GM19395 (cell line): ENCODE data around the gene MET.
"Not testable (repeated sequence)": the region's sequence is repeated elsewhere in the genome, so short reads cannot be mapped to it uniquely, and the experiment has no call there.

Experiments used
- ATAC-seq: cut with Tn5 transposase; IDR thresholded peaks from one replicate; pipeline ENCODE4 v1.9.1; 2021; ENCODE audit warnings: mild to moderate bottlenecking, moderate library complexity; ENCODE audit not compliant: unreplicated experiment

MET gene

DNA sequence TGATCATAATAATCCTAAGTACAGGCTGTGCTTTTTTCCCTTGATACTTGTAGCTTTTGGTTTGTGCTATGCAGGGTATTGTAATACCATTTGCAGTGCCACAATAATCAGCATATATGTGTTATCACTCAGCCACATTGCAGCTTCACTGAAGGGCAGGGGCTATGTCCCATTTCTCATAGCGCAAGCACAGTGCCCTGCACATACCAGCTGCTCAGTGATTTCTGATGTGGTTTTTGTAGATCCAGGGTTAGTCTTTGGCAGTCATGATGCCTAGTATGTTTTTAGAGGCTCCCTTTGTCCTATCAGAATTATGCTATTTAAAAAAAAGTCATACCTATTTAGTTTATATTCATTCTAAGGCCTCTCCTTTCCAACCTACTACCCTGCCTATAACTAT is 25.8 kb downstream of the MET start:
- ATAC-seq: no peak

DNA sequence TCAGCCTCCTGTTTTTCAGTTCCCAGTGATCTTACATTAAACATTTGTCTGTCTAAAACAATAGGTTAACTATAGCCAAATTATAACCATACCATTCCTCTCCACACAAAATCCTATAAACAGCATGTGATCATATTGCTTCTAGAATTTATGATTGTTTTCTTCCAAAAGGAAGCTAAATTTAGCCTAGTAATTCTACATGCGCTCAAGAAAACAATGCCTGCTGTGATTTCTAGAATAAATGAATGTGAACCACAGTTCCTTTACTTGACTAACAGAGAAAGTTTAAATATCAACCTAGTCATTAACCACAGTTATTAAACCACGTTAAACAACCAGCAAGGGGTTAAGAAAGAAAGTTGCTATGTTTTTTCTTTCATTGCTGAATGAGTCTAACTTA is 26.4 kb downstream of the MET start:
- no peak for ATAC-seq

DNA sequence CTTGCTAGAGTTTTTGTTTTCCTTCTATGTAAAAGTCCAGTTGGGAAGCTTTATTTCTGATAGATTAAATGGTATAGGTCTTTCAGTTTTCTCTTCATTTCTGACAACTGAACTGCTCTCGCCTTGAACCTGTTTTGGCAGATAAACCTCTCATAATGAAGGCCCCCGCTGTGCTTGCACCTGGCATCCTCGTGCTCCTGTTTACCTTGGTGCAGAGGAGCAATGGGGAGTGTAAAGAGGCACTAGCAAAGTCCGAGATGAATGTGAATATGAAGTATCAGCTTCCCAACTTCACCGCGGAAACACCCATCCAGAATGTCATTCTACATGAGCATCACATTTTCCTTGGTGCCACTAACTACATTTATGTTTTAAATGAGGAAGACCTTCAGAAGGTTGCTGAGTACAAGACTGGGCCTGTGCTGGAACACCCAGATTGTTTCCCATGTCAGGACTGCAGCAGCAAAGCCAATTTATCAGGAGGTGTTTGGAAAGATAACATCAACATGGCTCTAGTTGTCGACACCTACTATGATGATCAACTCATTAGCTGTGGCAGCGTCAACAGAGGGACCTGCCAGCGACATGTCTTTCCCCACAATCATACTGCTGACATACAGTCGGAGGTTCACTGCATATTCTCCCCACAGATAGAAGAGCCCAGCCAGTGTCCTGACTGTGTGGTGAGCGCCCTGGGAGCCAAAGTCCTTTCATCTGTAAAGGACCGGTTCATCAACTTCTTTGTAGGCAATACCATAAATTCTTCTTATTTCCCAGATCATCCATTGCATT is 27.1 kb downstream of the MET start:
- no peak for ATAC-seq

DNA sequence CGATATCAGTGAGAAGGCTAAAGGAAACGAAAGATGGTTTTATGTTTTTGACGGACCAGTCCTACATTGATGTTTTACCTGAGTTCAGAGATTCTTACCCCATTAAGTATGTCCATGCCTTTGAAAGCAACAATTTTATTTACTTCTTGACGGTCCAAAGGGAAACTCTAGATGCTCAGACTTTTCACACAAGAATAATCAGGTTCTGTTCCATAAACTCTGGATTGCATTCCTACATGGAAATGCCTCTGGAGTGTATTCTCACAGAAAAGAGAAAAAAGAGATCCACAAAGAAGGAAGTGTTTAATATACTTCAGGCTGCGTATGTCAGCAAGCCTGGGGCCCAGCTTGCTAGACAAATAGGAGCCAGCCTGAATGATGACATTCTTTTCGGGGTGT is 27.7 kb downstream of the MET start:
- no peak for ATAC-seq

DNA sequence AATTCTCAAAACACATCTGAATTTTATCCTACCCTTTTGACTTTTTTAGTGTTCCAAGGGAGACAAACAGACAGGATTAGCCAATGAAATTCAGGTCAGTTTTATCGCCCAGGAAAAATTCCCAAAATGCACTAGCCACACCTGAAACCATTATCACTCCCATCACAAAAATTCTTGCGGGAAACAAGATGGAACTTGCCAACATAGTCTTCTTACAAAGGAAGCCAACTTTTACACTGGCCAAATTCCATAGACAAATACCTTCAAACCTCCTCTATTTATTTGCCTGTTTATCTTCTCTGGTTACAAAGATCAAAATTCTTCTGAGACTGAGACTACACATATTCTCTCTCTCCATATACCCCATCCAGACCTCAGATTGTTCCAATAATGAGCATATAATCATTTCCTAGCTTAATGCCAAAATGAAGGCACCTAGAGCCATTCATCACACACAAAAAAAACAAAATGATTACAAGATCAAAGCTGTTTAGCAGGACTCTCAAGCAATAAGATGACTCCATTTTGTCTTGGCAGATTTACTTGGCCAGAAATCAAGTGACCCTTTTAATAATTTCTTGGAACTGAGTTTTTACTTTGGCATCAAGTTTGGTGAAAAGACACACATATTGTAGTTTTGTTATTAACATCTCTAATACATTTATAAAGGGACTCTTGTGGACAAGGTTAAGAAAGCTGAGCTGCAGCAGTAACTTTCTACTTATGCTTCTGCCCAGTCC is 30.2 kb downstream of the MET start:
- ATAC-seq: no peak

DNA sequence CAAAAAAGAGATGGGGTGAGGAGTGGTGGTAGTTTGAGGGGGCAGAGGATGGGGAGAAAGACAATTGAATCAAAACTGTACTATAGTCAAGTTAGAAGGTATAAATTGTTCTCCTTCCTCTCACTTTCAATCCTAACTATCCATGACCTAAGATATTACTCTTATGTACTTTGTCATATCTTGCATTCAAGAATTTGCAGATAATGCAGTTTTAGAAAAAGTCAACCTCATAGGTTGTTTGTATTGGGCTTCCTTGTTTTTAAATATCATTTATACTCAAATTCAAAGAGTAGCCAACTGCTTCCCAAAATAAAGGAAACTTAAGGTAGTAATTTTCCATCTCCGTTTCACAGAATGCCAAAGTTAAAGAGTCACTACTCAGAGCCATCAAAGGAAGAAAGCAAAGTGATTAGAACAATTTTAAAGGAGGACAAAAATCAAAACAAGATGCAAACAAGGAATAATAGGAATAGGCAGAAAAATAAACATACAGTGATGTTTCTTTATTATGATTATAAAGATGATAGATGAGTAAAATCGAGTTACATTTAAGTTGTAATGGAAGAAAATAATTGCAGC is 32.7 kb downstream of the MET start:
- no peak for ATAC-seq

DNA sequence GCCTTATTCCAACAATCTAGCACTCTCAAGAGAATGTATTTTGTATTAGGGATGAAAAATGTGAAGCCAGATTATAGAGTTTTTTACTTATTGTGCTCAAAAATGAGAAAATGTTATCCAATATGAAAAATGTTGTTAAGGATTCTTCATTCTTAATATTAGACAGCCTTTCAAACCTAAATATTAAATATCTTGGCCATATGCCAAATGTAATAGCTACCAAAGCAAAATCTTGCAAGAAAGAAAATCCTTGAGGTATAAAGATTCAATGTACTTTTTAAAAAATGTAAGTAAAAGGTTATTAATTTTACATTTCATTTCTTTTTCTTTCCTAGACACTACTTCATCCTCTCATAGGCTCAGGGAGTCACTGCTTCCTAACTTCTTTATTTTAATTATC is 33.4 kb downstream of the MET start:
- ATAC-seq: no peak

DNA sequence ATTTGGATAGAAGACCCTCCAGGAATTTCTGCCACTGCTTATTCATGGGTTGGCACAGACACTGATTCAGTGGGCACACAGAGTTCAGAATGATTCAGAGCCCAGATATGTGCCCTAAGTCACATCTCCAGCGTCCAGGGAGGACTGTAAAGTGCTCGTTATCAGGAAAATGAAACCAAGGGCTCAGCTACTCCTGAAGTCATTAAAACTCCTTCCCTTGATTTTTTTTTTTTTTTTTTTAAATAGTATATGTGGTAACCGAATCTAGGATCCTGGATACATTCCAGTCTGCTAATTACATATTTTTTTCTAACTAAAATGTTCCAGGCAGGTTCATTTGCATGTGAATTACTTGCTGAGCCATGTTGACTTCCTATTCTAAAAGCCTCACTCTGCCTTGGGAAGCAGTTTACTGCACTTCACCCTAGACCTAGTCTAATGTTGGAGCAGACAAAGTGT is 34.7 kb downstream of the MET start:
- no peak for ATAC-seq

DNA sequence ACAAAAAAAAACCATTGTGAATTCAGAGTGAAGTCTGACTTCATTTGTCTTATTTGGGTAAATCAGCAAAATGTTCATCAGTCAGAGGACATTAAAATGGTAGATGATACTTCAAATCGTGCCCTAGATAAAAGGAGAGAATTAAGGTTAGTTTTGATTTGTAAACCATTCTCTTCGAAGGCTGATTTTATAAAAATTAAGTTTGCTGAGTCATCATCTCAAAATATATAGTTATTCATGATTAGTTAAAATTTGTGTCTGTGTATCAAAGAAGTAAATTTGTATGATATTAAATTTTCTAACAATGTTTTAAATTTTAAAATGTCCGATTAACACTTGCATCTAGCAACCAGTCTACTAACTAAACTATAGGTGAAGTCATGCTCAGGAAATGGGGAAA is 35.3 kb downstream of the MET start:
- ATAC-seq: no peak

DNA sequence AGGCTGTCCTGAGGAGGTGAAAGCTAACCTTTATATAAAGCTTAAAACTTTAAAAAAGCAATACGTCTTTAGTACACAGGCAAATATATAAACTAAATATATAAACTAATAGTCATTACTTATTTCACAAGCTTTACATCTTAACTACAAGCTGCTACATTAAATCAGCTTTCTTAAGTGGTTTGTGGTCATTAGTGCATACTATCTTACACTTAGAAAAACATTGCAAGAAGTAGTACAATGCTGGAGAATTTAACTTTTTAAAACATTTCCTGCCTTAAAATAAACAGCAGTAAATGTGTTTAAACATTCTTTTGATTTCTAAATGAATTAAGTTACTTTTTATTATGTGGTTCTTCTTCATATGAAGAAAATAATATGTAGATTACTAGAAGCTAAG is 36.3 kb downstream of the MET start:
- ATAC-seq: no peak

DNA sequence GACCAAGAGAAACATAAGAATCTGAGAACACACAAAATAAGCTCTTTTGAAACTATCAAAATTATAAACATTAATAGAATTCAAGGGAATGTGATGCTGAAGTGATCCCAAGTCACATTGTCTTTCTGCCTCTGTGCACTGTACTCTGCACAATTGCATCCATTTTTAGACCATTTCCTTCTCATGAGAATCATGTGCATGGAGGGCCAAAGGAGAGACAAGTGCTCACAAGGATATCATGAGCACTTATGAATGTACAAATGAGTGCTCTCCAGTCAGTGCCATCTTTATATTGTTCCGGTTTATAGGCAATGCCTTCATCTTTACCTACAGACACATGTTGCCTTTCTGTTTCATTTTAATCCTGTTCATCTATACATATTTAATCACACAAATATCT is 36.9 kb downstream of the MET start:
- ATAC-seq: no peak

DNA sequence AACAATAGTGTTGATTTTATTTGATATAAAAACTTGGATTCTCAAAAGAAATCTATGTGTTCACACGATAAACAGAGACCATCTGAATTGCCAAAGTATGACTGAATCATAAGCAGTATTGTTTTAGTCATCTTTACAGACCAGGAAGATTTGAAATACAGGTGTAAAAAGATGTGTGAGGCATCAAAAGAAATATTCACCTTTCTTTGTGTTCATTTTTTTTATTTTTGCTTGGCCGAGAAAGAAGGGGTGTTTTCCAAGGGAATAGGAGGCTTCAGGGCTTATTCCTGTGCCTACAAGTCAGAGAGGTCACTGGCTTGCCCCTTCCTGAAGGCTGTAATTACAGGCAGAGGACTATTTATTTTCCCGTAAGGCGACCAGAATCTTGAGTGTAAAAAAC is 37.3 kb downstream of the MET start:
- no peak for ATAC-seq

DNA sequence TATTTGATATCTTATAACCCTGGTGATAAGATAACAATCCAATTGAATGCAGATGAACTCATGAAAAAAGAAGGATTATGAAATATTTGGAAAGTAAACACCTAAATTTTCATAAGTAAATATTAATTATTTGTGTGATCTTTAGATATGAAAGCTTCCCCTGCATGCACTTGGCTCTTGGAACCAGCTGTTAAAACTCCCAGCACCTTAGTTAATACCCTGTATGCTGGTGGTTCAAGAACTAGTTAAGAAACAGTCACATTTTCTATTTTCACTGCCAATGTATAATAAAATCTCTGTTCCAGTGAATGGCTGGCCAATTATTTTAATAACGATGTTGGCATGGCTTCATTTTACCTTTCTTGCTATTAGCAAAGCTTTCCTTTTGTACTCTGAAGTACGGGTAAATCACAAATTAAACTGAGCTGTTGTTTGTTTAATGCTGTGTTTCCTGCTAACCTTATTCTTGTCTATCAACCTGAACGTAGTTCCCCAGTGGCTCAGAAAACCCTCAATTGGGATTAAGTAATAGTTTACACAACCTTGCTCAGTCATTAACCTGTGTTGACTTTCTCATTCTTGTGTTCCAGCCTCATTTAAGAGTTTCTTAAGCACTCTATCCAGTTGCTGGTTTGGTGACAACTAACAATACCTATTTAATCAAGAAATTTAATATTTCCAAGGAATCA is 38.9 kb downstream of the MET start:
- ATAC-seq: no peak

DNA sequence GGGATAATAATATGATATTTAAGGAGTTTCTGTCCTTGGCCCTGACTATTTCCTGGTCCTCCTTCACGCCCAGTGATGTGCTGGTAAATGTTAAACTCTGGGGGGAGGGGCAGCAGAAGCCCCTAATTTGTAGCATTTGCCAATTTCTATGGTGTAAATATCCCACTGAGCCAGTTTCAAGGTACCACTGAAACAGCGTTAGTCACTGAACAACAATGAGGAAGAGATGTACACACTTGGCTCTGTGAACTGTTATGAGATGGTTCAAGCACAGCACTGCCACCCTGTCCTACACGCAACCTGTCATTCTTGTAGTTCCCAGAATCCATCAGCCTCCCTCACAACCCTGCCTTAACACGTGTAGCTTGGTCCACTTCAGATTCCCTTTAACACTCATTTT is 39.8 kb downstream of the MET start:
- no peak for ATAC-seq

DNA sequence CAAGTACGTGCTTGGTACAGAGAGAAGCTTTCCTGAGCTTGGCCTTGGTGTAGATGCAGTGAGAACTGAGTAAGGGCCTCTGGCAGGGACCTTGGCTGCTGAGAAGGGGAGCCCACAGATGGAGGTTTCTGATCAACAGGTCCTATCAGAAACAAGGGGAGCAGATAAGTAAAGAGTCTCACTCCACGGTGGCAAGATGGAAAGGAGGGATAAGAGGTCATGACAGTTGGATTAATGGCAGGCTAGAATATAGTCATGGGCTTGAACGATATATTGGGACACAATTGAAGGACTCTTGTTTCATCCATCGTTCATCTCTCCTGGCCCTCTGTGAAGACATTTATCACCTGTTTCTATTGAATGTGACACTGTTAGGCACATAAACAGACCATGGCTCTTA is 41.5 kb downstream of the MET start:
- no peak for ATAC-seq

DNA sequence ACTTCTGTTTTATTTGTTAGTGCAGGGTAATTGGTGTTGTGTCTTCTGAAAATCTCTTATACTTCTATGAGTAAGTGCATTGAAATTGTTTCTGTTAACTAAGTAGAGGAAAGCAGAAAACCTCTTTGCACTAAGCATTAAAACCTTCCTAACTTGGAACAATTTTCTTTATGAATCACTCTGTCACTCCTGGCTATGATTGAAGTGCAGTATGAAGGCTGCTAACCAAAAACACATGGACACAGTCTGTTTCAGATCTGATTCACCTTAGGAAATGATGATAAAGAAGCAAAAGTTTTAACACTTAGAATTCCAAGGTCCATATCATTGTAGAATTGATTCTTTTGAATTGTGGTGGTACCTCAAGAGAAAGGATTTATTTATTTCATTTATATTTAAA is 41.9 kb downstream of the MET start:
- no peak for ATAC-seq

DNA sequence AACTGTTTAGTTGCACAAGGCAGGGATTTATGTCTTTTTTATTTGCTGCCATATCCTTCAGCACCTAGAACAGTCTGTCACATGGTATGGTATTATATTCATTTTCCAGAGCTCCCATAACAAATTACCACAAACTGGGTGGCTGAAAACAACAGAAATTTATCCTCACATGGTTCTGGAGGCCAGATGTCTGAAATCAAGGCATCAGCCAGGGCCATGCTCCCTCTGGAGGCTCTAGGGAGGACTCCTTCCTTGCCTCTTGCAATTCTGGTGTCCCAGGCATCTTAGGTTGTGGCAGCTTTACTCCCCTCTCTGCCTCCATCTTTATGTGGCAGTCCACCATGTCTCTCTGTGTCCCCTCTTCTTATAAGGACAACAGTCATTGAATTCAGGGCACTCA is 43.1 kb downstream of the MET start:
- no peak for ATAC-seq

DNA sequence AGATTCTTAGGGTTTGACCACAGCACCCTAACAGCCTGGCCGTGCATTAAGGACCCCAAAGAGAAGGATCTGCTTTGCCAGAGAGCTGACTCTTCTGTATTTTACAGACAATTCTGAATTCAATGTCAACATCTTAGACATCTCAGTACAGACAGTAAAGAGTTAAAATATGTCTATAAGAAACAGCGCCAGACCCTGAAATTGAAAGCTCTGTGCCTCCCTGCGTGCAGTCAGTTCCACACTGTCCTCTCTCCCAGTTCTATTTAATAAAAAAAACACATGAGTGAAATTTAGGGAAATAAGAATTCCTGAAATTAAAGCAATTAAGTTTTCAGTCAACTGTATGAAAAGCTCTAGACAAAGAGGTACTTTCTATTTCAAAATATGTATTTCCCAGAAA is 45.1 kb downstream of the MET start:
- ATAC-seq: no peak

DNA sequence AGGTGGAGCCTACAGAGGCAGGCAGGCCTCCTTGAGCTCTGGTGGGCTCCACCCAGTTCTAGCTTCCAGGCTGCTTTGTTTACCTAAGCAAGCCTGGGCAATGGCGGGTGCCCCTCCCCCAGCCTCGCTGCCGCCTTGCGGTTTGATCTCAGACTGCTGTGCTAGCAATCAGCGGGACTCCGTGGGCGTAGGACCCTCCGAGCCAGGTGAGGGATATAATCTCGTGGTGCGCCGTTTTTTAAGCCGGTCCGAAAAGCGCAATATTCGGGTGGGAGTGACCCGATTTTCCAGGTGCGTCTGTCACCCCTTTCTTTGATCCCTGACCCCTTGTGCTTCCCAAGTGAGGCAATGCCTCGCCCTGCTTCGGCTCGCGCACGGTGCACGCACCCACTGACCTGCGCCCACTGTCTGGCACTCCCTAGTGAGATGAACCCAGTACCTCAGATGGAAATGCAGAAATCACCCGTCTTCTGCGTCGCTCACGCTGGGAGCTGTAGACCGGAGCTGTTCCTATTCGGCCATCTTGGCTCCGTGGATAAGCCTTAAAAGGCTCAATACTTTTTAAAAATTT is 52.0 kb downstream of the MET start:
- ATAC-seq: not testable (repeated sequence)

DNA sequence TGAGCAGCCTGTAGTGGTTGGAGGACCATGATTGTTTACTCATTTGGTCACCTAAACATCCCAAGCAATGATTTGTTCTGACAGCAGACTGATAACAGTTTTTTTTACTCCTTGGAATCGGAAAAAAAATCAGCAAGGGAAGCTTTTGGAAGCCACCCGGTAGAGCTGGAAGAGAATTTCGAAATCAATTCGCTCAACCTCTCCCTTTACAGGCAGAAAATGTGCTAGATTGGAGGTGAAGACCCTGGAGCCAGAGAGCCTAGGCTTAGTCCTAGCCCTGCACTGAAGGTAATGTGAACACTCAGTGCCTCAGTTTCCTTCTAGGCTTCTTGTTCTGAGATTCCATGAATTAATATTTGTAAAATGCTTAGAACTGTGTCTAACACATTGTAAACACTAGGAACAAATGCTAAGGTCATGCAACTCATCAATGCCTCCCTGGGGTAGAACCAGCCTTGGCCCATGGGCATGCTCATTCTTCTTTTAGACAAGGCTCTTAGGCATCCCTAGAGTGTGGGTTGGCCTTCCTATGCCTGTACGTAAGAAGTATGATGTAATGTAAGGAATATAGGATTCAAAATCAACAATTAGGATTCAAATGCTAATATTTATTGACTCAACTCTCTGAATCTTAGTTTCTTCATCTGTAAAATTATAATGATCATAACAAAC is 52.7 kb downstream of the MET start:
- no peak for ATAC-seq

DNA sequence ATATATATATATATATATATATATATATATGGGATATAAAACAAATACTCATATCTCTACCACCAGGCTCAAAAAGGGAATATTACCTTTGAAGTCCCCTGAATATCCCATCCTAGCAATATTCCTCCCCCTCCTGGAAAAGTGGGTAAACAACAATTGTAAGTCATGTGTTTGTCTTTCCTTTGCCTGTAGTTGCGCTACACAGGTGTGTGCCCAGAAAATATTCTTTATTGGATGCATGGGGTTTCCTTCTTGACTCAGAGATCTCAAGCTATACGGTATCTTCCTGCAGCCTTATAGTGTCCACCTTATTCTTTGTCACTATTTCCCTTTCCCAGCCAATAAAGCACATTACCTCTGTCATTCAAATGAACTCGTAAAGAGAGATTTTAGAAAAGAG is 54.2 kb downstream of the MET start:
- no peak for ATAC-seq
